Urothelium cell line (cell line): Measurements from ENCODE around the gene SLC25A3.
"Not testable (repeated sequence)": the region's sequence is repeated elsewhere in the genome, so short reads cannot be mapped to it uniquely, and the experiment has no call there.

Source experiments
- DNase-seq: peaks from one replicate; pipeline ENCODE4 v3.0.0; 2011; ENCODE audit warnings: low spot score, mixed read lengths
- FAIRE-seq: peaks from 2 replicates; lab custom pipeline; 2011; peaks lifted over from hg19 to GRCh38; lab: Jason Lieb, UNC

The SLC25A3 gene

GRCh38 chr12:98594050-98594835 lies 757 bp downstream of the SLC25A3 start:
- DNase-seq (no peak), FAIRE-seq (no peak)

- no peak for DNase-seq
- no peak for FAIRE-seq
Observed at GRCh38 chr12:98595243-98595988, 1.9 kb downstream of the SLC25A3 start.

GRCh38 chr12:98597313-98597712 lies 3.8 kb downstream of the SLC25A3 start:
- FAIRE-seq, DNase-seq: not testable (repeated sequence)

- FAIRE-seq (no peak), DNase-seq (no peak)
Observed at GRCh38 chr12:98601924-98602323, 8.4 kb downstream of the SLC25A3 start.

- DNase-seq (no peak), FAIRE-seq (no peak)
Observed at GRCh38 chr12:98606359-98606988, 13.0 kb downstream of the SLC25A3 start.

- FAIRE-seq (no peak), DNase-seq (no peak)
Observed at GRCh38 chr12:98610596-98610995, 17.1 kb downstream of the SLC25A3 start.

GRCh38 chr12:98612696-98613334 lies 19.3 kb downstream of the SLC25A3 start:
- no peak for FAIRE-seq
- DNase-seq: no peak

- DNase-seq: no peak
- no peak for FAIRE-seq
Observed at GRCh38 chr12:98618952-98619351, 25.5 kb downstream of the SLC25A3 start.

GRCh38 chr12:98635657-98636323 lies 42.3 kb downstream of the SLC25A3 start:
- DNase-seq (peak; percentile 23), FAIRE-seq (no peak)

GRCh38 chr12:98637068-98637467 lies 43.6 kb downstream of the SLC25A3 start:
- DNase-seq (no peak), FAIRE-seq (no peak)

GRCh38 chr12:98638009-98638408 lies 44.5 kb downstream of the SLC25A3 start:
- no peak for FAIRE-seq
- DNase-seq: no peak

- DNase-seq (no peak), FAIRE-seq (no peak)
Observed at GRCh38 chr12:98639491-98639890, 46.0 kb downstream of the SLC25A3 start.

- DNase-seq, FAIRE-seq: not testable (repeated sequence)
Observed at GRCh38 chr12:98642801-98643200, 49.3 kb downstream of the SLC25A3 start.

- FAIRE-seq (no peak), DNase-seq (peak; percentile 26)
Observed at GRCh38 chr12:98644433-98644711, 50.9 kb downstream of the SLC25A3 start.

GRCh38 chr12:98644712-98645571 lies 51.5 kb downstream of the SLC25A3 start, which contains the start of the genes APAF1 and IKBIP:
APAF1 (plus strand) TSS chr12:98645290; CDS start chr12:98648360, 3,070 bp downstream.
IKBIP (minus strand) TSS chr12:98644788; CDS start chr12:98644701, 87 bp downstream.
- peak; percentile 93 for DNase-seq
- FAIRE-seq: no peak

GRCh38 chr12:98645572-98646067 lies 52.1 kb downstream of the SLC25A3 start:
- no peak for FAIRE-seq
- DNase-seq: peak; percentile 11

GRCh38 chr12:98646294-98647090 lies 53.0 kb downstream of the SLC25A3 start:
- DNase-seq: no peak
- no peak for FAIRE-seq

GRCh38 chr12:98651328-98651727 lies 57.8 kb downstream of the SLC25A3 start:
- no peak for DNase-seq
- FAIRE-seq: no peak
